ENCODE data around the gene EHMT1.

GRCh38 chr9:137875846-137876245, 257.0 kb downstream of the EHMT1 start:
- TF ChIP-seq CTCF (conservative IDR thresholded peaks at IDR 0.05): no peak
- TF ChIP-seq ZFX (IDR thresholded peaks at IDR 0.05): no peak

All from C4-2B (cell line).